Amygdala (tissue), 56 donors: Measurements from ENCODE around the gene PLOD2.

Experiments used
- DNase-seq, 56 donors: peaks; one replicate each; lab custom pipeline; 2025; lab: John Stamatoyannopoulos, UW

PLOD2 gene

GRCh38 chr3:146166826-146167225 is 5.8 kb upstream of the PLOD2 start:
- no peak for DNase-seq

GRCh38 chr3:146166415-146166821 is 5.4 kb upstream of the PLOD2 start:
- DNase-seq: no peak

GRCh38 chr3:146165877-146166276 is 4.9 kb upstream of the PLOD2 start:
- no peak for DNase-seq

GRCh38 chr3:146164971-146165769 is 4.2 kb upstream of the PLOD2 start:
- DNase-seq: no peak

GRCh38 chr3:146164506-146164905 is 3.5 kb upstream of the PLOD2 start:
- DNase-seq: no peak

- no peak for DNase-seq
Measured at GRCh38 chr3:146164071-146164470, 3.1 kb upstream of the PLOD2 start.

- DNase-seq: no peak
Measured at GRCh38 chr3:146163584-146163983, 2.6 kb upstream of the PLOD2 start.

- no peak for DNase-seq
Measured at GRCh38 chr3:146162561-146162960, 1.6 kb upstream of the PLOD2 start.

- DNase-seq: peak in 19 of 56 donors; percentile 0 to 66 (median 36)
Measured at GRCh38 chr3:146161663-146162002, 649 bp upstream of the PLOD2 start.

GRCh38 chr3:146160321-146160963 is 542 bp downstream of the PLOD2 start:
- DNase-seq: peak in 50 of 56 donors; percentile 9 to 74 (median 42)

- no peak for DNase-seq
Measured at GRCh38 chr3:146159616-146160320, 1.2 kb downstream of the PLOD2 start.

GRCh38 chr3:146159037-146159436 is 1.9 kb downstream of the PLOD2 start:
- DNase-seq: no peak

- no peak for DNase-seq
Measured at GRCh38 chr3:146157325-146158060, 3.5 kb downstream of the PLOD2 start.

- DNase-seq: no peak
Measured at GRCh38 chr3:146156666-146157314, 4.2 kb downstream of the PLOD2 start.

GRCh38 chr3:146156095-146156494 is 4.9 kb downstream of the PLOD2 start:
- peak in 4 of 56 donors; percentile 2 to 27 (median 10) for DNase-seq

GRCh38 chr3:146154995-146155394 is 6.0 kb downstream of the PLOD2 start:
- no peak for DNase-seq

- DNase-seq: no peak
Measured at GRCh38 chr3:146154316-146154715, 6.7 kb downstream of the PLOD2 start.

- DNase-seq: no peak
Measured at GRCh38 chr3:146153429-146153828, 7.6 kb downstream of the PLOD2 start.

- DNase-seq: peak in 2 of 56 donors; percentile 5
Measured at GRCh38 chr3:146152834-146153233, 8.2 kb downstream of the PLOD2 start.

GRCh38 chr3:146148468-146148931 is 12.5 kb downstream of the PLOD2 start:
- DNase-seq: no peak
